GM18867 (cell line): ENCODE data around the gene CCBE1.

Experiments
- ATAC-seq: cut with Tn5 transposase; IDR thresholded peaks from one replicate; pipeline ENCODE4 v1.9.1; 2021; ENCODE audit warnings: mild to moderate bottlenecking, moderate library complexity; ENCODE audit not compliant: unreplicated experiment

CCBE1 gene

GRCh38 chr18:59576541-59577385 lies 120.5 kb downstream of the CCBE1 start:
- ATAC-seq = no peak

GRCh38 chr18:59575995-59576394 lies 121.2 kb downstream of the CCBE1 start:
- ATAC-seq = peak; percentile 62

DNA sequence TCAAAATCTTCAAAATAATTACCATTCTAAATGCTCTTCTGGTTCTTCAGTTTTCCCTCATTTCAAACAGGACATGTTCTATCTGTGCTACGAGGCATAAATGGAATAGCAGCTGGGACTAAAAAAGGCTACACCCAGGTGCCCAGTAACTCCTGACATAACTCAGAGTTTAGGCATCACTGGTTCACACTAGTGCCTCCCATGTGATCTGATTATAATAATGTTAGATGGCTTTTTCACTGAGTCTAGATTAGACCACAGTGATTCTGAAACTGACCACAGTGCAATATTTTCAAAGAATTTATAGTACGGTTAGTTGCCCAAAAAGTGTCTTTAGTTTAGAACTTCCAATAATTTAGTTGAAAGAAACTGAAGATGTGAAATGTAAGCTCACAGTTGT lies 123.3 kb downstream of the CCBE1 start:
- ATAC-seq = peak; percentile 70

DNA sequence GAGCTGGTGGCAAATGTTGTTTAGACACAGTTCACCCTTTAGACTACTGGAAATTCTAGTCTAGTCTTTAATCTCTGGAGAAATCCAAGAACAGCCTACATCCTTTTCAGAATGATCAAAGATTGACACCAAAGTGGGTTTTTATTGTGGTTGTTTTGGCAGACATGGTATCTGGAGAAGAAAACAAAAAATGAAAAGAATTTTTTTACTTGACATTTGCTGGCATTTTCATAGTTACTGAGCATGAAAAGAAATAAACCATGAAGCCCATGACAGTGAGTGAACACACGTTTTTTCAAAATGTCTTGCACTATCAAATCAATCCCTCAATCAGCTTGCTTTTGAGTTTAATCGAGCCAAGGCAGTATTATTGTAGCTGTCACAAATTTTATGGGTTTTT lies 125.3 kb downstream of the CCBE1 start:
- ATAC-seq = no peak

DNA sequence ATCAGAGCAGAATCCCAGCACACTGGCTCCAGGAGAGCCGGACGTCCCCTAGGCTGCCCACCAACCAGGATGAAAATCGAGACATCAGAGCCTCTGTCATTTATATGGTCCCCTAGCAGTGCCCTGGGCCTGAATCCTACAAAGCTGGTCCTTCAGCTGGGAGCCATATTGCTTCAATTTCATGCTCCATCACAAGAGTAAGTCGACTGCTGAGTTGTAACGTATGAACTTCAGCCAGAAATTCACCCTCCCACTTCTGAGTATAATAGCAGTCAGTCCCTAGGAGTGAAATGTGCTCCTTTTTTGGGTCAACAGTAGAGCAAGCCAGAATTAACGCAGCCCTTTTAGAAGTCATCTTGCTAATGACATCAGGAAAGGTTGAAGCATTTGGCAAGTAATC lies 126.4 kb downstream of the CCBE1 start:
- ATAC-seq = no peak

DNA sequence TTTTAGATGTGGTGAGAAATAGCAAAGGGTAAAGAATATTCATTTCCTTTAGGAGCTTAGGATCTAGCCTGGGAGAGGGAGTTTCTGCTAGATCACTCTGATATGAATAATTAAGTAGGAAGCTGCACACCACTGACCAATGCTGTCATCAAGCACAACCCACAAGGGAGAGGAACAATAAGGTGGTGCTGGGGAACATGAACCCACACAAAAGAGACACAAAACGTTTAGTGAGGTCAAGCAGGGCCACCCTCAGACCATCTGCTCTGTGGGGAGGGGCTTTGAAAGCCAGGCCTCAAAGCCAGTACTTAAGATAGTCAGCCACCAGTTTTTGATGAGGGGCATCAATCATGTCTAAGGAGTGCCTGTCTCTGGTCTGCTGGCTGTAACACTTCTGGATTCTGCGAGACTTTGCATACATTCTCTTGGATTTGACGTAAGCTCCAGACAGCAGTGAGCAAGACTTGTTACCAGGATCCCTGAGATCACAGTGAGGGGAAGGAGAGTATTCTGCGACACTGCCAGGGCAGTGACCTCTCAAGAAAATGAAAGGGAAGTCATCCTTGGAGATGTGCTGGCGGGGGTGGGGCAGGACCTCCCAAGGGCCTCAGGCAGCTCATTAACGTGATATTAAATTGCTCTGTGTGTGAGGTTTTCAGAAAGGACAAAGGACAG lies 127.0 kb downstream of the CCBE1 start:
- no peak for ATAC-seq

GRCh38 chr18:59569390-59569791 lies 127.8 kb downstream of the CCBE1 start:
- no peak for ATAC-seq

DNA sequence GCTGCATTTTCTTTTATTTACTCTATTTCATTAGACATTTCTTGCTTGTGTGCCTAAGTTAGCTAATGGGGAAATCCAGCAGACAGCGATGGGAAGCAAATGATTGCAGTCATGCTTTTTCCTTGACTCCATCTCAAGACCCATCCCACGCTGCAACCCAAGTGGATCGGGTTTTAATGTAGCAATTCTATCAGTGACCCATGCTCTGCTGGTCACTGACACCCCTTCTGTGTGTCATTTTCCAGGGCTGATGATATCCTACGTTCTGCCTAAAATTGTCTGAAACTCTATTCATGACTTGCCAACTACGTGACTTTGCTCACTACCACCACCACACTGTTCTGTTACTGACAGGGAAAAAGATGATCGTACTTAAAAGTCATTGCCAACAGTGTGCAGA lies 129.8 kb downstream of the CCBE1 start:
- no peak for ATAC-seq

DNA sequence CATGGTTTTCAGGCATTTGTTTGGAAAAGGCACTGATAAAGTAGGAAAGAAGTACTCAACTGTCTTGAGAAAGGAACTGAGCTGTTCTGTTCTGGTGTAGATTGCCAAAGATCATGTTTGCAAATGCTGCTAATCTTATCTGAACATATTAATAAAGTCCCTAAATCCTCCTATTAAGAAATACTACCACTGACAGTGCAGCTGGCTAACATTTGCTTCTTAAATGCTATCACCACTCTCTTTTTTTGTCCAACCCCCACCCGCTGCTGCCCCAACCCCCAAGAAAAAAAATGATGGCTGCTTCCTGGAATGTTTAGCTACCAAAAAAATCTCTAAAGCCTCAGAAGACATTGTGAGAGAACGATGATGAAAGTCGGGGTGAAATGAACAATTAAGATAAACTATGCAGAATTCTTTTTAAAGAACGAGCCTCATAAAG lies 130.7 kb downstream of the CCBE1 start:
- no peak for ATAC-seq

DNA sequence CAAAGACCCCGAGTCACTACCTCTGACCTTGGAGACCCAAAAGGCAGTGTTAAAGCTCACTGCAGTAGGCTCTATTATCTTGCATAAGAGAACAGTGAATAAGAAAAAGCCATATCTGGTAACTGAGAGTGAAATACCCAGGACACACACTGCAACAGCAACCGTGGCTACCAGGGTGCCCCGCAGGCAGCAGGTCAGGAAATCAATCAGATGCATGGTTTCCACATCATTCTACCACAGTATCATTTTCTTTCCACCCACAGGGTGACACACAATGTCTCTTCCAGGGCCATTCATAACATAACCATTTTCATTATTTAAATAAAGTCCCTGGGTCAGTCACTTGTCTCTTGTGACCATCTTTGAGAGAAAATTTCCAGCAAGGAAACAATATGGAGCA lies 131.3 kb downstream of the CCBE1 start:
- ATAC-seq = peak; percentile 49

DNA sequence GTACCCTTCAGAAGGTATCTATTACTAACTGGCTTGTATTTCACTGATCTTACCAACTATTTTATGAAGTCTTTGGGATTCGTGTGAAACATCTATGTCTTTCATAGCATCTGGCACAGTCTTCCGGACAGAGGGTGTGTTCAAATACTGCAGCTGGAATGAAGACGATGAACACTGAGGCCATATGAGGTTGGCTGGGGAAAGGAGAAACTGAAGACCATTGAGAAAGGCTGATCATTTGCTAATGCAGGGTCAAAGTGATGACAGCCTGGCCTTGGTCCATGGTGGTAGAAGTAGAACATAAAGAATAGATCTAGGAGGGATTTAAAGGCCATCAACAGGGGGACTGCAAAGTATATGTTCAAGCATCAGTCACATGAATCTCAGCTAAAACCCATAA lies 132.7 kb downstream of the CCBE1 start:
- no peak for ATAC-seq

- no peak for ATAC-seq
Measured at GRCh38 chr18:59563176-59563785, 133.9 kb downstream of the CCBE1 start.

- no peak for ATAC-seq
Measured at GRCh38 chr18:59562751-59563150, 134.5 kb downstream of the CCBE1 start.

GRCh38 chr18:59561612-59562011 lies 135.6 kb downstream of the CCBE1 start:
- ATAC-seq = no peak

GRCh38 chr18:59560556-59560955 lies 136.7 kb downstream of the CCBE1 start:
- no peak for ATAC-seq

- ATAC-seq = no peak
Measured at GRCh38 chr18:59559528-59559927, 137.7 kb downstream of the CCBE1 start.

GRCh38 chr18:59555995-59556659 lies 141.1 kb downstream of the CCBE1 start:
- no peak for ATAC-seq

DNA sequence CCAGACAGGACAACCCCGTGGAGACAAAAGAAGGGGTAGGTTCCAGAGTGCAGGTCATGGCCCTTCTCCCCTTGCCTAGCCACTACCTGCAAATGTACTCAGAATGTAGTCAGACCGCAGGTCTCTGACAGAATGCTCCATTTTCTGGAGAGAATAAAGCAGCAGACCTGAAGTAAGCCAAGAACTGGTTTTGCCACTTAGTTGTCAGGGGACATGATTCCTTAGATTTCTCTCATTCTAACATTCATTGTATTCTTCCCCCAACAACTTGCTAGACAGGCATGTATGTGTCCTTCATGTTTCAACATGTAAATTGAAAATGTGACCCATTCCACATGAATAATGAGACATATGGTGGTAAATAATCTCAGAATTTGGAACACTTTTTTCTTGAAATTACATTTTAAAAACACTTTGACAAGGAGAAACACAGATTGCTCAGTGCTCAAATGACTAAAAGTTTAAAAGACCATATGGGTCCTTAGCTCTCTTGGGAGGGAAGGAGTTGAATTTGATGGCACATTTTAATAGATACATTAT lies 142.4 kb downstream of the CCBE1 start:
- no peak for ATAC-seq

DNA sequence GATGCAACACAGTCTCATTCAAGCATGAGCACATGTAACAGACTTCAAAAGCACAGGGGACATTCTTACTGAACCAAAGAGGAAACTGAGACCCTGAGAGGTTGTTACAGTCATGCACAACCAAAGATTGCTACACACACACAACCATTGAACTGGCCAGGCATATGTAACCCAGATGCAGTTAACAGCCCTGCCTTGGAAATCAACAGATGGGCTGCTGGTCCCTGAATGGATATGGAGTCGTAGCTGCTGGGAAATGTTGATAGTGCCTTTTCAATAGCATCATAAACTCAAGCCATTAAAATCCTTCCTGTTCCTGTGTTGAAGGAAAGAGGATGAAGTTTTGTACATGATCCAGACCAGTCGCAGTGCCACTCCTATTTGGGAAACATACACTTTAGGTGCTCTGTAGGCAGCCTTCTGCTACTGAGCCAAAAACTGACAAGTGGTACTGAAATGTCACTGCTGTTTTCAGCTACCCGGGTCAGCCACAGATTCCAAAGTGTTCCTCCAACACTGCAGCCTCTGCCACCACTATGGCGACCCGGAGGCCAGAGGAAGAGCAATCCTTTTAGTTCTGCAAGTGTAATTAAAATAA lies 143.9 kb downstream of the CCBE1 start:
- ATAC-seq = no peak

- ATAC-seq = no peak
Measured at GRCh38 chr18:59551902-59552635, 145.2 kb downstream of the CCBE1 start.
